Heart left ventricle (tissue), 13 donors: Measurements from ENCODE around the gene TMEM178B.

Source experiments
- POLR2A ChIP-seq, 2 donors: fragments of 450-650 bp; IDR thresholded peaks; one replicate each; pipeline ENCODE4 v1.6.1; 2017; ENCODE audit warnings: antibody characterized with exemption in 2 of 2, mild to moderate bottlenecking in 2 of 2, moderate library complexity in 2 of 2
- TF ChIP-seq, protein P1 (sequence below), 12 donors: fragments of 200-600 bp; sonication (generic) in 4 of 12; IDR thresholded peaks; one replicate each; pipeline versions ENCODE4 v1.5.0 to v1.8.0; 2018 to 2022; ENCODE audit warnings: antibody characterized with exemption in 12 of 12, mild to moderate bottlenecking in 5 of 12
- donor health status: ischemic (EF 13 %, LVEDD 7.1; RV severe dilation, severe dysfunction).
- donor health status: DM: no; HTN: yes; CAD: no.
- donor health status: DM: no; HTN: no; CAD: no.
- donor health status: ischemic (EF 25% LVEDD 6.9; RV normal size, moderate dysfunction).
- donor health status: ischemic (EF 25% LVEDD 5.7; RV mildly dilated, moderate dysfunction).
- donor health status: ischemic (EF 35%, LVEDD 5.7; RV mildly dilated, moderate dysfunction).
- donor health status: nonischemic (EF 11% LVEDD 7.7; RV severe dilation, severe dysfunction).
- donor health status: DM: yes; HTN: yes; CAD: no.
- donor health status: PGD.
- donor health status: ischemic (EF 29% LVEDD 5.4; RV normal size, mild dysfunction).
- donor health status: nonischemic (EF 23%, LVEDD 6.1; RV moderate dilation, normal function).

- TF ChIP-seq, protein P1, sequence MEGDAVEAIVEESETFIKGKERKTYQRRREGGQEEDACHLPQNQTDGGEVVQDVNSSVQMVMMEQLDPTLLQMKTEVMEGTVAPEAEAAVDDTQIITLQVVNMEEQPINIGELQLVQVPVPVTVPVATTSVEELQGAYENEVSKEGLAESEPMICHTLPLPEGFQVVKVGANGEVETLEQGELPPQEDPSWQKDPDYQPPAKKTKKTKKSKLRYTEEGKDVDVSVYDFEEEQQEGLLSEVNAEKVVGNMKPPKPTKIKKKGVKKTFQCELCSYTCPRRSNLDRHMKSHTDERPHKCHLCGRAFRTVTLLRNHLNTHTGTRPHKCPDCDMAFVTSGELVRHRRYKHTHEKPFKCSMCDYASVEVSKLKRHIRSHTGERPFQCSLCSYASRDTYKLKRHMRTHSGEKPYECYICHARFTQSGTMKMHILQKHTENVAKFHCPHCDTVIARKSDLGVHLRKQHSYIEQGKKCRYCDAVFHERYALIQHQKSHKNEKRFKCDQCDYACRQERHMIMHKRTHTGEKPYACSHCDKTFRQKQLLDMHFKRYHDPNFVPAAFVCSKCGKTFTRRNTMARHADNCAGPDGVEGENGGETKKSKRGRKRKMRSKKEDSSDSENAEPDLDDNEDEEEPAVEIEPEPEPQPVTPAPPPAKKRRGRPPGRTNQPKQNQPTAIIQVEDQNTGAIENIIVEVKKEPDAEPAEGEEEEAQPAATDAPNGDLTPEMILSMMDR (IDR thresholded peaks at IDR 0.05): no peak
- TF ChIP-seq POLR2A (IDR thresholded peaks at IDR 0.05): no peak
Observed at GRCh38 chr7:141243368-141243767, 169.5 kb downstream of the TMEM178B start.
